GM19397 (cell line): Measurements from ENCODE around the gene RRAS2.
"Not testable (repeated sequence)": the region's sequence is repeated elsewhere in the genome, so short reads cannot be mapped to it uniquely, and the experiment has no call there.

Experiments used
- ATAC-seq: cut with Tn5 transposase; IDR thresholded peaks from one replicate; pipeline ENCODE4 v1.9.1; 2021; ENCODE audit warnings: mild to moderate bottlenecking, moderate library complexity; ENCODE audit not compliant: unreplicated experiment

The RRAS2 gene

DNA sequence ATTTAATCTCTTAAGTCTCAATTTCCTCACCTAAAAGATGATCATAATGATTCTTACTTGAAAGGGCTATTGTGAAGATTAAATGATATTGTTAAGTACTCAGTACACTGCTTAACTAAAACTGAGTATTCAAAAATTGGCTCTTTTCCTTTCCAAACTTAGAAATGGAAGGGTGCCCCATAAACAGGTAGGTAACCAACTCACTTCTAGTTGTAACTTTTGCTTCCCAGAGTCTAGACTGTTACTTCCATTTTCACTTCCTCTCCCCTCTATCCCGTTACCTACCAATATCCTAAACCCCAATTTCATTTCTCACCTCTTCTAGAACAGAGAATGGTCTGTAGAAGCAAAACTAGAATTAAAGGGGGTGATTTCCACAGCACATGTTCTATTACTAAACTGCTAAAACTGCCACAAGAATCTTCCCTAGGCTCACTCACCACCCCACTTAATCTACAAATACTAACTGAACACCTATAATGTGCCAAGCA is 50.0 kb downstream of the RRAS2 start:
- ATAC-seq: no peak

DNA sequence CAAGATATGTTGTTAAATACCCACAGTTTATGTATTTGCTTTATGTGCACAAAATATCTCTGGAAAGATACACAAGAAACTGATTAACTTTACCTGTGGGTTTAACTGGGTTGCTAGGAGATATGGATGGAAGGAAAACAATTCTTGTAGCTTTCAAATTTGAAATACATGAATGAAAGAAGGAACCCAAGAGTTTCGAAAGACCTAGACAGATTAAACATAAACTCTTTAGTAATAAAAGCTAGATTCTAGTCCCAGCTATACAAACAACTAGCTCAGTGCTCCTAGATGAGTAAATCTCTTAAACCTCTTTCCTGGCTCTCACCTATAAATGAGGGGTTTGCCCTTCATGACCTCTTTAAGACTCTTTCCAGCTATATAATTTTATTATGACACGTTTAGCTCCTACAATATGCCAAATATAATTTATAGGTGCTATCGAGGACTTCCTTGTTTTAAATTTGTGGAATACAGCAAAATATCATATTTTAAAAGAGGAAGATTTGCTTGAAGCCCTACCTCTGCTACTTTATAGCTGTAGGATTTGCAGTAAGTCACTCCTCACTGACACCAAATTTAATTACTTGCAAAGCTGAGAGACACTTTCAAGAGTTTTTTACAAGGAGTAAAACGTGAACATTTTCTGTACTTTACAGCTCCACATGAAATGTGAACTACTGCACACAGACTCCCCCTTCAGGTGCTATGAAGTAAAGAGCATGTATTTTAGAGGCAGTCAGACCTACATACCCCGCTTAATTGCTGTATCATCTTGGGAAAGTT is 50.7 kb downstream of the RRAS2 start:
- no peak for ATAC-seq

DNA sequence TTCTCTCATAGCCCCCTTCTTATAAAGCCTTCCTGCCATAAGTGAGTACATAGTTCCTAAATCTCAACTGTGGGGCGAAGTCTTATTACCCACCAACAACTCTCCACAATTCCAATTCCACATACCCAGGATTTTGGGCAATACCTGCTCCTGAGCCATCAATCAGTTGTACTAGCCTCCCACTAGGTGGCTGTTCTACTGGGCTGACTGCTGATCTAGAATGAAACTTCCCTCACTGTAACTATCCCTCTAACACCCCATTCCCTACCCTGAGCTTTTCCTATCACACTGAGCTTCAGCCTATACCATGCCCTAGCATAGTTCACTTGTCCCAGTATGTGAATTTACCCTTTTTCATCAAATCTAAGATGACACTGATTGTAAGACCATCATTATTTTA is 52.5 kb downstream of the RRAS2 start:
- no peak for ATAC-seq

DNA sequence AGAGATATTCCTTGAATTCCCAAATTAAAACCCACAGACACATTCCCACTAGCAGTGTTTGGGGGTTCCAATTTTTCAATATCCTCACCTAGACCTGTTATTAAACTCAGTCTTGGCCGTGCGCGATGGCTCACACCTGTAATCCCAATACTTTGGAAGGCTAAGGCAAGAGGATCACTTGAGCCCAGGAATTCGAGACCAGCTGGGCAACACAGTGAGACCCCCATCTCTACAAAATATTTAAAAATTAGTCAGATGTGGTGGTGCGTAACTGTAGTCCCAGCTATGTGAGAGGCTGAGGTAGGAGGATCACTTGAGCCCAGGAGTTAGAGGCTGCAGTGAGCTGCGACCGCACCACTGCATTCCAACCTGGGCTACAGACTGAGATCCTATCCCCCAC is 53.3 kb downstream of the RRAS2 start:
- ATAC-seq: no peak

DNA sequence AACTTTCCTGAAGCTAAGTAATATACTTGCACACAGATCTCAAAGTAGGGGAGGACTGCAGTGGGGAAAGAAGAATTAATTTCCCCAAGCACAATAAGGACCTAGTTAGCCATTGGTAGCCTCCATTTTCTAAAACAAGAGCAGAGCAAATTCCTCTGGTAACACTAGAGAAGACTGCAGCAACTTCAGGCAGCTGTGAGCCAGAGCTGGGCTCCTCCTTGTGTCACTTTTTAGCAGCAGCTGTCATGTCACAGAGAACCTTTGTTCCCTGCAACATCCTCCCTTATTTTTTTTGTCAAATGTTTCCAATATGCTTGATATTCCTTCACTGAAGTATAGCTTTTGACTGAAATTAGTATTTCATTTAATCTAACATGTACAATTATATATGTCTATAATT is 54.4 kb downstream of the RRAS2 start:
- ATAC-seq: no peak

DNA sequence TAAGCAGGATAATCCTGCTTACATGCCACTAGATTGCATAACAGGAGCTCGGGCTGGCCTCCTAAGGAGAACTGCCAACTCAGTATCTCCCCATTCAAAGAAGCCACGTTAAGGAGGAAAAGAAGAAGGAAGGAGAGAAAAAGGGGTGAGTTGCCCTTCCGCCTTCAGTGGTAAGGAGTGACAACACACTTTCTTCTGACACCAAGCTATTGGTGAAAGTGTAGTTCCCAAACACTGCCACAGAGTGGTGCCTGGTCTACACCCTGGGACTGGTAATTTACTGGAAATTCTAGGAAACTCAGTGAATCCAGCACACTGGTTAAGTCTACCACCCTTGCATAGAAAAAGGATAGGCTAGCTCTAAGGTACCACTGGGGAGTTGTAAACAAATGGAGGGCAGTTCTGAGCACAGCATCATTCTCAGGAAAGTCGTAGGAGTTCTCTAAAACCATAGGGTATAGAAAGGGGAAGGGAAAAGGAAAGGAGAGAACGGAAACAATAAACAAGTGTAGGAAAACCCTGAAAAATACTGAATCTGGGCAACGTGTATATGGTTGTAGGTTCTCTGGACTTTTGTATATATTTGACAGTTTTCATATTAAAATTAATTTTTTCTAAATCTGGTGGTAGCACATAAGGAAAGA is 58.2 kb downstream of the RRAS2 start:
- peak; percentile 73 for ATAC-seq

DNA sequence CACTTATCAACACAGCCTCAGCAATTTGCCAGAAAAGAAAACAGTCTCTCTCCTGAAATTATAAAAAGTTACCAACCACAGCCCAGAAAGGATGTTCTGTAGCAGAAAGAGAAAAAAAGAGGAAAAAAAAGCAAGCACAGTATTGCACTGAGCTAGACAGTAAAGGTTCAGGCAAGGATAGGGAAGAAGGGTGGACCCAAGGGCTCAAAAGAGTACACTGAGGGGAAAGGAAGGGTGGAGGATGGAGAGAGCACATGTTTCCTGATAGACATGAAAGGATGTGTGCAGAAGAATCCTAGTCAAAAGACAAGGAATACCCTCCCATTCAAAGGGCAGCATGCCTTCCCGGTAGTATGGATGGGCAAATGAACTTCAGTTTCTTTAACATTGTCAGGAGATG is 59.1 kb downstream of the RRAS2 start:
- ATAC-seq: no peak

DNA sequence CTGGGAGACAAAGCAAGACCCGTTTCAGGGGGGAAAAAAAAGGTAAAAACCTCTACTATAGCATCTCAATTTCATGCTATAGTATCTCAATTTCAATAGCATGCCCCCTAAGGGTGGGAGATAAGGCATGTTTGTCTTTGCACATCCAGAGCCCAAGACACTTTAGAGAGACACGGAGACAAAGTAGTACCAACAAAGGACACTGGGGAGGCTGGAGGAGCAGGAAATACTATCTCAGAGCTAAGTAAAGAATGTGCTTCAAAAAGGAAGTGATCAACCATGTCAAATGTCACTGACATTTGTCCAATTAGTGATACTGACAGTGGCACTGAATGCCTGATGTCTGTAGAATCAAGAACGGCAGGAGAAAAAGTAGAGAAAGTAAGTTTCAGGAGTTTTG is 68.6 kb downstream of the RRAS2 start:
- ATAC-seq: no peak

DNA sequence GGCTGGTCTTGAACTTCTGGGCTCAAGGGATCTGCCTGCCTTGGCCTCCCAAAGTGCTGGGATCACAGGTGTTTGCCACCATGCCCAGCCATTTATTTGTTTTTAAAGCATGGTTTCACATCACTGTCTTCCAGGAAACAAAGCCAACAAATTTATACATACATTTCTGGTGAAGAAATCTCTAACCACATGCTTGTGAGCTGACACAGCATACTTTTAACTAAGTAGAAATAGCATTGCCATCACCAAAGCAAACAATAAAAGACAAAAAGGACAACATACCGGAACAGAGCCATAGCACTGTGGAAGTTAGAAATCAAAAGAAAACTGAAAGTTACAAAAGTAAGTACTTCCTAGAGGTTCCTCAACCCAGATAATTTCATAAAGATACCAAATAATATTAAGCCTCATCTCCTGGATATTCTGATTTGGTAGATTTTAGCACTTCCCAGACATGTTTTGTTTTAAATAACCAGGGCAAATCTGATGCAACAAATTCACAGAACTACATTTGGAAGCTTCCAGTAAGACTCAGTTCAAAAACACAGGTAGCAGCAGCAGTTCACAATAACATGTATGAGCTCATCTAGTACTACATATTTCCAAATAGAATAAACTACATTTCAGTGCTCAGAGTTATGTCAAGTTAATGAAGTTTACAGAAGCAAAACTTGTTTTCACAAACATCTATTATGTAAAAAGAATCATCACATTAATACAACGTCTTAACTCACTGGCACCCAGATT is 70.6 kb downstream of the RRAS2 start:
- no peak for ATAC-seq

DNA sequence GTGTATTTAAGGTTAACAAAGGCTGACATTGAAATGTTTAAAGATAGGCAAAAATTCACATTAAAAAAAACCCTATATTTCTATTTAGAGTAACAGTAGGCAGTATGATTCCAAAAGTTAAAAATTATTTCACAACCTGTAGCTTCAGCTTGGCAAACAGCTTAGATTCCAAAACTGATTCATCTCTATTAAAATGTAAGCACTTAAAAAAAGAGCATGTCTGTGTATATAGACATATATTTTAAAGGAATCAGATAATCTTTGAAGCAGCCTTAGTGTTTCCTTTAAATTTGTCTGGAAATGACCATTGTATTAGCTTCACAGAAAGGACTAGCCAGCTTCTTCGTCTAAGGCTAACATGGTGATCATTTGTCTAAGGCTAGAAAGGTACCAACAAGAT is 80.1 kb downstream of the RRAS2 start:
- ATAC-seq: not testable (repeated sequence)

DNA sequence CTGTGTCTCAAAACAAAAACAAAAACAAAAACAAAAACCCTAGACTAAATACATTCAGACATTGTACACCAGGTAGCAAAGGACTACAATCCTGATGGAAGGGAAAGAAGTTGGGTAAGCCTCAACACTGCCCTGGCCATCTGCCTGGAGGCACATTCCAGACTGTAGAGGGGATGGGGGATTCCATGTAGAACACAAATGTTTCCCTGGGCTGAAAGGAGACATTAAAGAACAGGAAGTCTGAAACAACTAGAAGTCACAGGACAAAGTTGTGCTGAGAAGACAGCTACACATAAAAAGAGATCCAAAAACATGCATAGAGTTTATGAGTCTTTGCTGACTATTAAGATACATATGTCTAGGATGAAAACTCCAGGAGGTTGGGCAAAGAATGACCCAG is 83.9 kb downstream of the RRAS2 start:
- no peak for ATAC-seq

DNA sequence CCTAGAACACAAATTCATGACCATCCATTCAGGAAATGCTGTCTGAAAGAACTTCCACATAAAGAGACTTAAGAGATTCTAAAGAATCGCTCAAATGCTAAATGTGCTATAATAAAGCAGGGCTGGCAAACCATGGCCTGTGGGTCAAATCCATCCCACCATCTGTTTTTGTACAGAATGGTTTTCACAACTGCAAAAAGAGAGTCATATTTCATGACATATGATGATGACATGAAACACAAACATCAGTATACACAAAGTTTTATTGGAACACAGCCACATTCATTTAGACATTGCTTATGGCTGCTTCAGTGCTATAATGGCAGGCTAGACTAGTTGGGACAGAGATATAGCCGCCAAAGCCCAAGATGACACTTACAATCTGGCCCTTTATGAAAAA is 85.1 kb downstream of the RRAS2 start:
- ATAC-seq: no peak

DNA sequence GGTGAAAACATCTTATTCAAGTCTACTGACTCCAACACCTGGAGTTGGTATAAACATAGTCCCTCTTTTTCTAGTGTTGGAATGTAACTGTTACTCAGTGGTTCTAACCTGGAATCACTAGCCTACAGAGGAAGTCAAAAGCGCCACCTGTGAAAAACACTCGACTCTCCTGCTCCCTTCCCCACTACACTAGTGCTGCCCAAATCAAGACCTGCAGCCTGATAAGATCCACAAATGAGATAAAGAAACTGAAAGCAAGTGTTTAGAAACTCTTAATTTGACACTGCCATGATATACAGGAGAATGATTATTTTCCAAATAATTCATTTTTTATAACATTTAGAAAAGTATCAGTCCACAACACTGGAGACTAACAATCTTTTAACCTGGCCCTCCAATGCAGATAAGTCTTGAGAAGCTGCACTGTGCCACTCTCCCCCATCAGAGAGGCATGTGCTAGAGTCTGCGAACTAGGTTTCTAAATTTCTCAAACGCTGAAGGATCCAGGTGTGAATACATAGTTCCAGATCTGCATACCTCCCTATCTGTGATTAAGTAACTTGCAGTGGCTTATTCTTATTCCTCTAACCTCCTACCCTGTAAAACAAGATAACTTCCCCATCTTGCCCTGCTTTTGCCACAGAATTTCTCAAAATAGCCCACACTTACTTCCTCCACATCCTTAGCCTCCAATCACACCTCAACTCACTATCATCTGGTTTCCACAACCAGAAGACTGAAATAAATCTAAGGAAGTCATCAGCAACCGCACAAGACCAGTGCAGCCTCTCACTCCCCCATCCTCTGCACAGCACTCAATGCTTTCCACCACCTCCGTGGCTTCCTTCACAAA is 88.1 kb downstream of the RRAS2 start:
- ATAC-seq: peak; percentile 53

DNA sequence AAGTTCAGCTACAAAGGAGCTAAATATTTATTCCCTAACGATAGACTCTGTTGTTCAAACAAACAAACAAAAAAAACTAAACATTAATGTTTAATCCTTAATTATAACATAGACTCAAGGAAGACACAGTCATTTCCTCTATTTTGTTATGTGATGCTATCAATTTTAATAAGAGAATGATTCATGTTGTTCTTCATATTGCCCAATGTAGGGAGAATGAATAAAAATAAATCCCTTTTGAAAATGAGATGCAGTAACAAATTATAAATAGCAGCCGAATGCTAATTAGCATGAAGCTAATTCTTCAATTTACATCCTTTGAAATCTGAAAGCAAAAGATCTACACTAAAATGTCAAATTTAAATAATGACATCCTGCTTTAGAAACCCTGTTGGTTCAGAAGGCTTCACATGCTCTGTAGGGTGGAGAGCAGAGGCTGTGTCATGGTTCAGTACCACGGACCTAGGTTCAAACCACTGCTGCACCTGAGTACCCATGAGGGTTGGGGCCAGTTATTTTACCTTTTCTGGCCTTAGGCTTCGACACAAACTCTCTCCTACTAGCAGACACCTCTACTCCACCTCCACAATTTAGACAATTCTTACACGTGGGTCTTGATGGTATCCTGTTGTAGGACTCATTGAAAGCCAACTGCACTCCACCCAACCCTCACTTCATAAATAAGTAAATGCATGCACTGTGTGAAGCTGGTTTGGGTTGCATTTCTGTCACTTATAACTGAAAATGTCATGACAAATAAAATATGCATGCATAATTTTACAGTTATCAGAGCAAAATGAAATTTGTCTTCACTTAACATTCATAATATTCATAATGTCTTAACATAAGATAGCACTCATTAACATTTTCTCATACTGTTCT is 89.0 kb downstream of the RRAS2 start:
- ATAC-seq: peak; percentile 53

DNA sequence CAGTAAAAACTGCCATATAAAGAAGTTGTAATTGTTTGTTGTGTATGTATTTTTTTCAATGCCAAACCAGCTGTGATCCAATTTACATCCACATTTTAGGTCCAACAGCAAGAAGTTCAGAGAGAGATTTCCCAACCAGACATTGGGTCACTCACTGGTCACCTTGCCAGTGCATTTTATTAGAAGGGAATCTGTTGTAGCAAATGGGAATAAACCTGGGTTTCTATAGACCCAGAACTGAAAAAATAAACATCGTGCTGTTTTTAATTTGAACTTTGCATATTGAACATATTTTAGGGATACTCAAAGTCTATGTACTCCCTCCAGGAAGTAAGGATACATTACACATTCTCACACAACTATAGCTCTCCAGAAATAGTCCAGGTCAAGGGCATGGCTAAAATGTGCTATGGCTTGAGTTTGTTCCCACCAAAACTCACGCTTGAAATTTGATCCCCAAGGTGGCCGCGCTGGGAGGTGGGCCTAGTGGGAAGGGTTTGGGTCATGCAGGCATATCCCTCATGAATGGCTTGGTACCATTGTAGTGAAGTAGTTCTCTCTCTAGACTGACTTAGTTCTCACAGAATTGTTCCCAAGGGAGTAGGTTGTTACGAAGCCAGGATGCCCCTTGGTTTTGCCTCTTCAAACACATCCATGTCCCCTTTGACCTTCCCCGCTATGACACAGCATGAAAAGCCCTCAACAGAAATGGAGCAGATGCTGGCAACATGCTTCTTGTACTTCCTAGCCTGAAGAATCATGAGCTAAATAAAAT is 90.9 kb downstream of the RRAS2 start:
- no peak for ATAC-seq

DNA sequence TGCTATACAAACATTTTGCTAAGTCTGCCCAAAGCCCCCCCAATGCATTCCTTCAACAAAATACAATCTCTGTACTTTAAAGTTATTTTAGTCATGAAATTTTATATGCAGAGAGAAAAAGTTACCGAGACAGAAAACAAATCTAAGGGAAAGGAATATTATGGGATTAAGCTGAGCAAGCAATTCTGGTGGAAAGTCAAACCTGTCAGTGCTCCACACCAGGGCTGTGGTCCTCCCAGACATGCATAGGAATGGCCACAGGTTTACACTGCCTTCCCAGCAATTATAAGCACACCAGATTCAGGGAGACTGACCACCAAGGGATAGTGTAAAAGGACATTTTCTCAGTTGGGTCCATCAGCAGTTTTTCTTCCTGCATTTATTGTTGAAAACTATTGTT is 92.4 kb downstream of the RRAS2 start:
- no peak for ATAC-seq

DNA sequence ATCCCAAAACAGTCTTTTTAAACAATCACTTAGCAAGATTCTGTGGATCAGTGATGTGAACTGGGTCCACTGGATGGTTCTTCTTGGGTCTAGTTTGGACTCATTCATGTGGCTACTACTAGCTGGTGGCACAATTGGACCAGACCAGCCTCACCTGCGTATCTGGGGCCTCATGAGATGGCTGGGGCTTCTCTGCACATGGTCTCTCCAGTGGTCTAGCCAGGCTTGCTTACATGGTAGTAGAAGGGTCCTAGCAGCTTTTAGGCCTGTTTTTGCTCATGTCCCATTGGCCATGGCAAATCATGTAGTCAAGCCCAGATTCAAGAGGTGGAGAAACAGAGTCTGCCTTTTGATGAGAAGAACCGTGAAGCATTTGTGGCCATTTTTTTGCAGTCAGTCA is 94.0 kb downstream of the RRAS2 start:
- ATAC-seq: no peak

DNA sequence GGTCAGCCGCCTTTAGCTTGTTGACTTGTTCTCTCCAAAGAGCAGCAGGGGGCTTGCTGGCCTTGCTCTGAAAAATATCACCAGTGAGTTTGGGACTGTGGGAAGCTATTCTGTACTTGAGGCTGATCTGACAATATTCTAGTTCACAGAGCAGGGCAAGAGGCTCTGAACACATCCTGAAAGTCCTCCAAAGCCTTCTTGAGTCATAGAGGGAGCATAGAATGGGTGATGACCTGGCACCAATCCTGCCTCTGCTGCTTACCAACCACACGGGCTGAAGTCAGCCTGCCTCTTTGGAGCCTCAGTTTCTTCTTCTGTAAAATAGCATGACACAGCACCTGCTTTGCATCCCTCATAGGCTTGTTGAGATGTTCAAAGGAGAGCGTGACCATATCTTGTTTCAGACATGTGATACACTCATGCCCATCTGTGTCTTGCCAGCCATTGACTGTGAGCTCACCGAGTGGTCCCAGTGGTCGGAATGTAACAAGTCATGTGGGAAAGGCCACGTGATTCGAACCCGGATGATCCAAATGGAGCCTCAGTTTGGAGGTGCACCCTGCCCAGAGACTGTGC is 96.6 kb downstream of the RRAS2 start:
- ATAC-seq: no peak

DNA sequence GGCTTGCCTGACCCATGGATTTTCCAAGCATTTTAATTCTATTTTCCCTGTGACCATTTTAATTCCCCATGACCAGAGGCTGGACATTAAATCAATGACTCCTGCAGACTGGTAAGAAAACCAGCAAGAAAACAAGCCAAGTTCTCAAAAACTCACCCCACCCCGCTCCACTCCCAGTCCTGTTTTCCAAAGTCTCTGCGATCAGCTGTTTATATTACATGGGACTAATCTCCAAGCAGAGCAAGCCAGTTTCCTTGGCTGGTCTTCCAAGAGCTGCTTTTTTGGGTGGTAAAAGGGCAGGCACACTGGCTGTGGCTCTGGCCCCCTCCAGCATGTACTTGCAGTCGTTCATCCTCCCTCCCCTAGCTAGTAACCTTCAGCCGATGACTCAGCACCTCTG is 97.9 kb downstream of the RRAS2 start:
- no peak for ATAC-seq
